CD4-positive, alpha-beta memory T cell (primary cell): ENCODE data around the gene GBE1. TPM values are rescaled to one million over a fixed set of nuclear protein-coding genes. Genes with fewer than 3 reads are reported as not detected.
A peak's percentile ranks its signal among the peaks of the same experiment; 100 is the strongest.

ENCODE experiments used
- CTCF ChIA-PET: fragments of 350-600 bp; sonication (Branson Sonifier 250); formaldehyde crosslinking; loops from one replicate; lab custom pipeline; 2021; ENCODE audit warnings: inconsistent platforms; ENCODE audit not compliant: partially characterized antibody; lab: Charles Lee
- POLR2A ChIA-PET: fragments of 350-600 bp; sonication (Branson Sonifier 250); formaldehyde crosslinking; loops from one replicate; lab custom pipeline; 2021; ENCODE audit not compliant: partially characterized antibody; lab: Charles Lee
- DNase-seq, 5 donors: peaks; one replicate each; pipeline versions ENCODE4 v3.0.0 to v3.0.0-alpha.2; 2020 to 2022; ENCODE audit warnings: mixed read lengths in 1 of 5
- H3K27ac ChIP-seq: one replicate; pipeline ENCODE4 v1.7.0; 2013; ENCODE audit warnings: low read depth, low read length
- H3K27me3 ChIP-seq: 2 replicates; pipeline ENCODE4 v1.7.0; 2013; ENCODE audit warnings: mild to moderate bottlenecking, low read length, moderate library complexity; ENCODE audit not compliant: insufficient read depth
- H3K36me3 ChIP-seq: 2 replicates; pipeline ENCODE4 v1.7.0; 2013; ENCODE audit warnings: mild to moderate bottlenecking, low read length, moderate library complexity; ENCODE audit not compliant: insufficient read depth
- H3K4me1 ChIP-seq: 2 replicates; pipeline ENCODE4 v1.7.0; 2013; ENCODE audit warnings: mild to moderate bottlenecking, low read length, moderate library complexity; ENCODE audit not compliant: insufficient read depth
- H3K4me3 ChIP-seq, 2 donors: one replicate each; pipeline ENCODE4 v1.7.0; 2013; ENCODE audit warnings: low read length in 2 of 2, mild to moderate bottlenecking in 1 of 2
- H3K9me3 ChIP-seq, 2 donors: one replicate each; pipeline ENCODE4 v1.7.0; 2013; ENCODE audit warnings: low read length in 2 of 2, control low read depth in 1 of 2; ENCODE audit not compliant: control insufficient read depth in 1 of 2
- H3K27ac Mint-ChIP-seq, 7 donors: one replicate each; pipeline ENCODE4 v1.8.0; 2020 to 2021; ENCODE audit warnings: mixed read lengths in 7 of 7, mild to moderate bottlenecking in 6 of 7, inconsistent platforms in 3 of 7, moderate library complexity in 3 of 7
- H3K27me3 Mint-ChIP-seq, 2 donors: one replicate each; pipeline ENCODE4 v1.8.0; 2020 to 2021; ENCODE audit warnings: mixed read lengths in 2 of 2
- H3K36me3 Mint-ChIP-seq, 2 donors: one replicate each; pipeline ENCODE4 v1.8.0; 2020 to 2021; ENCODE audit warnings: mixed read lengths in 2 of 2, inconsistent platforms in 1 of 2, mild to moderate bottlenecking in 1 of 2
- H3K4me1 Mint-ChIP-seq, 4 donors: one replicate each; pipeline ENCODE4 v1.8.0; 2020 to 2021; ENCODE audit warnings: mixed read lengths in 4 of 4, mild to moderate bottlenecking in 1 of 4
- H3K4me3 Mint-ChIP-seq, 8 donors: one replicate each; pipeline ENCODE4 v1.8.0; 2020 to 2021; ENCODE audit warnings: mixed read lengths in 8 of 8, mild to moderate bottlenecking in 7 of 8, moderate library complexity in 6 of 8, inconsistent platforms in 3 of 8
- H3K9me3 Mint-ChIP-seq, 8 donors: one replicate each; pipeline ENCODE4 v1.8.0; 2020 to 2021; ENCODE audit warnings: mixed read lengths in 8 of 8, mild to moderate bottlenecking in 5 of 8, inconsistent platforms in 3 of 8, moderate library complexity in 1 of 8
- intact Hi-C: fragments of 100-400 bp; cut with micrococcal nuclease; formaldehyde crosslinking; loops from one replicate; pipeline ENCODE4 v1.15.1; 2023
- polyA plus RNA-seq, 2 donors: library from polyadenylated mRNA; unstranded; fragments of 300-500 nt; fragmentation: Illumina TruSeq; gene quantifications; one replicate each; pipeline ENCODE4 v1.2.3, GENCODE V29; 2021
- total RNA-seq, 2 experiments: library from RNA; stranded (reverse); gene quantifications; one replicate each; pipeline ENCODE4 v1.2.3, GENCODE V29; 2021

GBE1 gene
- total RNA-seq (1 to 10 TPM; 9.3 to 9.6 TPM), polyA plus RNA-seq (10 to 100 TPM; 12.3 to 16.6 TPM)

DNA sequence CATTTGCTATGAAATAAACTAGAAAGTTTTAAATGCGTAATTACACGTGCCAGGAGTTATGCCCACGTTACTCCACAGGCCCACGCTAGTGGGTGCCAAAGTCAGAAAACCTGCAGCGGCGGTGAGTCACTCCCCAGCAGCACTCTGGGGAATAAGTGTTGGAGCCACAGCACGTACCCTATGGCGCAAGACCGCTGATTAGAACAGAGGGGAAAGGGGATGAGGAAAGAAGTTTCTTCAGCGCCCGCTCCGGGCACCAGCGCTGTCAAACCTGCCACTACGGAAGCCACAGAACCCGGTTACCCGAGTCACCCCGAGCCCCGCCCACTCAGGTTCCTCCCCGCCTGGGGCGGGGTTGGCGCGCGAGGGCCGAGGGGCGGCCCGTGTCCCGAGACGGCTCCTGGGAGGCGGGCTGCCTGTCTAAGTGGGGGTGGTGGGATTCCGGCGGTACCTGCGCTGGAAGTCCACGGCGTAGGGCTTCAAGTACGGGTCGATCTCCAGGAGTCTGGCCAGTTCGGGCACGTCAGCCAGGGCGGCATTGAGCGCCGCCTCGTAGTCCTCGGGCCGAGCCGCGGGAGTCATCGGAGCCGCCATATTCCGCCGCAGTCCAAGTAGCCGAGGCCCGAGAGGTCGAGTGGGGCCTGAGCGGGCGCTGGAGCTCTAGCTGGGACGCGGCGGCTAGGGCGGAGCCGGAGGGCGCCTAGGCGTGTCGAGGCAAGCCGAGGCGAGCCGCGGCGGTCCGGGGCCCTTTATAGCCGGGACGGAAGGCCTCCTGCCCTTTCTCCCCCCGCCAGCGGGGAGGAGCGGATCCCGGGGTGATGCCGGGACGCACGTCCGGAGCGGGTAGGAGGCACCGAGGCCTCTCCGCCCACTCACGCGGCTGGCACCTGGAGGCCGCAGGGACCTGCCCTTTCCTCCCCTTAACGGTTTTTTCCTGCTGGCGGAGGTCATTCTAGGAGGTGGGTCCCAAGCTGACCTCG, at the start of gene GBE1:
Gene GBE1, minus strand, starts transcription at position 722 of the 980 bp plus-strand sequence. Its CDS starts 128 bp downstream, at position 594.
- Histone ChIP-seq H3K36me3 (no peaks in the 10 kb centered on the region), H3K9me3 (no peaks in the 10 kb centered on the region), H3K27ac (peak within 1 kb of the TSS; percentile 93), H3K4me1 (peaks cover 23% of the 10 kb centered on the region), H3K4me3 (peak within 1 kb of the TSS; percentile 66 to 85), H3K27me3 (no peaks in the 10 kb centered on the region)
- ChIA-PET POLR2A (no interaction called here), CTCF (interaction anchor here (0.9 to 1.1 kb wide), 2 partner anchors 9 to 78 kb away, joined by 3 read pairs; no protein-coding TSS in a partner anchor)
- peaks cover 10 to 15% of the 10 kb centered on the region in 2 donors for H3K36me3 Mint-ChIP-seq
- H3K27me3 Mint-ChIP-seq, result no peaks in the 10 kb centered on the region
- H3K27ac Mint-ChIP-seq, result peak within 1 kb of the TSS; percentile 90 to 100 (median 99)
- H3K4me1 Mint-ChIP-seq, result peaks cover 15 to 31% (median 18%) of the 10 kb centered on the region in 4 donors
- peak within 1 kb of the TSS; percentile 90 to 99 (median 97) for H3K4me3 Mint-ChIP-seq
- peak; percentile 90 to 95 (median 92) for DNase-seq
- intact Hi-C loops, result no loop called here
- peaks cover 0 to 2% (median 0%) of the 10 kb centered on the region in 8 donors for H3K9me3 Mint-ChIP-seq

DNA sequence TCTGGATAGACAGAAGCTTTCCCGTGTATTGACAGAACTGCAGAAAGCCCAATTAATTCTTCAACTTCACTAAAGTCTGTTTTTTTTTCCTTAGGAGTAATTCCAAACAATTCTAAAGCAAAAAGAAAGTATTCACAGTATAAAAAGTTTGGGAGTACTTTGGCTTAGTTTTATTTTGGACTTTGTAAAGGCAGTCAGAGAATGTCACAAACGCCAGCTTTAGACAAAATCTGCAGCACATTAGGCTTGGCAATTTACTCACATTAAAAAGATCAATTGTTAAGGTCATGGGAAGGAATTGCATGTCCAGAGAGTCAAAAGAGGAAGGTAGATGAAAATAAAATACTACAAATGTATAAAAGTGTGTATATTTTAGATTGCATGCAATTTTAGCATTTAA, 47.5 kb upstream of the GBE1 start:
- no peak overlapping the region for H3K27ac Mint-ChIP-seq
- H3K27ac ChIP-seq, result no peak overlapping the region
- intact Hi-C loops, result no loop called here
- H3K36me3 Mint-ChIP-seq, result no peaks in the 10 kb centered on the region
- POLR2A ChIA-PET, result no interaction called here
- peaks cover 0 to 2% (median 0%) of the 10 kb centered on the region in 8 donors for H3K9me3 Mint-ChIP-seq
- no peaks in the 10 kb centered on the region for H3K27me3 ChIP-seq
- H3K27me3 Mint-ChIP-seq, result no peaks in the 10 kb centered on the region
- H3K4me1 Mint-ChIP-seq, result no peaks in the 10 kb centered on the region
- H3K9me3 ChIP-seq, result no peaks in the 10 kb centered on the region
- H3K4me1 ChIP-seq, result no peaks in the 10 kb centered on the region
- CTCF ChIA-PET, result no interaction called here
- DNase-seq, result no peak
- no peak overlapping the region for H3K4me3 Mint-ChIP-seq
- no peaks in the 10 kb centered on the region for H3K36me3 ChIP-seq
- no peak overlapping the region for H3K4me3 ChIP-seq

DNA sequence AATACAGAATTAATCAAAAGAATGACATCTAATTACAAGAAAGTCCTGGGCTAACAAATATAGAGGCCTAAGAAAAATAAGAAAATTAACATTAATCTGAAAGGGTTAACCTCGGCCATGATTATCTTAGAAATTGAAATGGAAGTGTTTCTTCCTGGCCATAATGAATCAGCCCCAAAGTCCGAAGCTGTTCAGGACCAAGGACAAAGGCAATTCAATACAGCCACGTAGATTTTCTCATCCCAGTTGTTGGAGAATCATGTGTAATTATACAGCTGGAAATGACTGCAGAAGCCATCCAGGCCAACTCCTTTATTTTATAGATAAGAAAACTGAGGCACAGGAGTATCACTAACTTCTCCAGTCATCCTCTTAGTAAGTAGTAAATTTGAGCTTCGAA, 38.0 kb upstream of the GBE1 start:
- Histone ChIP-seq H3K27ac (no peak overlapping the region), H3K27me3 (no peaks in the 10 kb centered on the region), H3K4me3 (no peak overlapping the region), H3K9me3 (no peaks in the 10 kb centered on the region), H3K4me1 (no peaks in the 10 kb centered on the region), H3K36me3 (no peaks in the 10 kb centered on the region)
- POLR2A ChIA-PET, result no interaction called here
- H3K36me3 Mint-ChIP-seq, result no peaks in the 10 kb centered on the region
- no peak for DNase-seq
- intact Hi-C loops, result no loop called here
- CTCF ChIA-PET, result no interaction called here
- no peak overlapping the region for H3K27ac Mint-ChIP-seq
- no peaks in the 10 kb centered on the region for H3K4me1 Mint-ChIP-seq
- no peaks in the 10 kb centered on the region for H3K27me3 Mint-ChIP-seq
- H3K9me3 Mint-ChIP-seq, result peaks cover 0 to 3% (median 0%) of the 10 kb centered on the region in 8 donors
- no peak overlapping the region for H3K4me3 Mint-ChIP-seq

DNA sequence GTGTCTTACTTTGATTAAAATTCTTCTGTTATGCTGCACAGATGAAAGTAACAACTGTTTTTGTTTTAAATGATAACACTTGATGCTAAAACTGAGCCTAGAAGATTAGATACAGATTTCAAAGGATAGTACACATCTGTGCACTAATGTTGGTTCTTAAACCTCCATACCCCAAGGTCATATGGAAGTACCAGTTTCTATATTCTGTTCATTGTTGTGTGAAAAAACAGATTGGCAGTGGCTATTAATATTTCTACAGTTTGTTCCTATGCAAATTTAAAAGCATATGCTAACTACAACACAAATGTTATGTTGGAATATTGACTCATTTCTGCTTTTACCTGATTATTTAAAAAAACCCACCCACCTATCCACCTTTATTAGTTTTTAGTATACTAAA, 32.0 kb upstream of the GBE1 start:
- Histone ChIP-seq H3K36me3 (no peaks in the 10 kb centered on the region), H3K4me1 (no peaks in the 10 kb centered on the region), H3K9me3 (no peaks in the 10 kb centered on the region), H3K27ac (no peak overlapping the region), H3K4me3 (no peak overlapping the region), H3K27me3 (no peaks in the 10 kb centered on the region)
- Mint-ChIP-seq H3K4me1 (no peaks in the 10 kb centered on the region), H3K9me3 (peaks cover 0 to 3% (median 0%) of the 10 kb centered on the region in 8 donors), H3K27me3 (peaks cover 0 to 3% of the 10 kb centered on the region in 2 donors), H3K27ac (no peak overlapping the region), H3K4me3 (no peak overlapping the region), H3K36me3 (no peaks in the 10 kb centered on the region)
- intact Hi-C loops, result no loop called here
- ChIA-PET POLR2A (no interaction called here), CTCF (no interaction called here)
- no peak for DNase-seq

DNA sequence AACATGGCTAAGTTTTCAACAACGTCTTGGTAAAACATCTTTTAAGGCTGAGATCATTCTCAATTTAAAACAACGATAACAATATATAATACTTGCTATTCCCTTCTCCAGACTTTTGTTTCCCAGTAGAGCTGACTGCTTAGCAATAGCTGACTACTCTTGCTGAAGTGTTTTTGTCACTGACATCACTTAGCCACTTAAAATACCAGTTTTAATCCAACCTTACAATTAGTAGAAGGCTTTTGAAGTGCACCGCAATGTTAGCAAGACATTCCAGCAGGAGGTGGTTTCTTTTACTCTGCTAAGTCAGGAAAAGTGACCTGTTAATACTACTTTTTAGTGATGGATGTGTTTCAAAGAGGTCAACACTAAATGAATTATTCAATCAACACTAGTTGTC, 28.7 kb upstream of the GBE1 start:
- H3K4me3 Mint-ChIP-seq, result no peak overlapping the region
- Histone ChIP-seq H3K4me3 (no peak overlapping the region), H3K9me3 (no peaks in the 10 kb centered on the region), H3K27me3 (no peaks in the 10 kb centered on the region), H3K4me1 (no peaks in the 10 kb centered on the region), H3K27ac (no peak overlapping the region), H3K36me3 (no peaks in the 10 kb centered on the region)
- DNase-seq, result no peak
- POLR2A ChIA-PET, result no interaction called here
- H3K27me3 Mint-ChIP-seq, result peaks cover 0 to 5% of the 10 kb centered on the region in 2 donors
- H3K9me3 Mint-ChIP-seq, result no peaks in the 10 kb centered on the region
- intact Hi-C loops, result no loop called here
- H3K27ac Mint-ChIP-seq, result no peak overlapping the region
- no peaks in the 10 kb centered on the region for H3K36me3 Mint-ChIP-seq
- CTCF ChIA-PET, result no interaction called here
- H3K4me1 Mint-ChIP-seq, result no peaks in the 10 kb centered on the region

DNA sequence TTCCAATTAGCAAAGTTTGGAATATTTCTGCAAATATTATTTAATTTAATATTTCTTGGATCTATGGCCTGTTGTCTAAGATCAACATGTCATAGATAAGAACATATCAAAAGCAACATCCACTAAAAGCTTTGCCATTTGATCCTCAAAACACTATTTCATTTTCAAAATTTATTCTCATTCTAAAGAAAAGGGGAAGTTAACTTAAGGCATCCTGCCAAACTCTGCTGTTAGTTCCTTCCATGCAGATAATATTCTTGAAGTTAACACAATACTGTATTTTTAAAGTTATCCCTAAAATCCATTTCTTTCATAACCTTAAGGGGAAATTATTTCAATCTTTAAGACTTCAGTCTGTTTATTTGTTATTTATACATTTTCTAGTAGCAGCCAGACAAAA, 28.2 kb upstream of the GBE1 start:
- intact Hi-C loops, result no loop called here
- no peaks in the 10 kb centered on the region for H3K36me3 ChIP-seq

DNA sequence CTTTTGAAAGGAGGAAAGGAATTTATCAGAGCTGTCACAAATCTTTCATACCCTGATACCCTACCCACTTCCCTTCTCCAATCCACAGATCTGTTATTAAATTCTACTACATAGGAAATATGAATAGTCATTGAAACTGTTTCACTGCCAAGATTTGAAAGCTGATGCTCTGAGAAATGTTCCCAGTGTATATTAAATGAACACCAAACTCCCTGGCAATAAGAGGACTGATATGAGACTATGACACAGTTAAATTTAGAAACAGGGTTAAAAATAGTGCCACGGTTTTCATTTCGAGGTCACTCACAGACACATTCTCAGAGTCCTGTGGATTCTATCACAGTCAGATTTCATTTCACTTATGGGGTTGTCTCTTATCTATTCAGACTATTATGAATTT, 27.2 kb upstream of the GBE1 start:
- Histone ChIP-seq H3K36me3 (no peaks in the 10 kb centered on the region), H3K27me3 (no peaks in the 10 kb centered on the region), H3K9me3 (no peaks in the 10 kb centered on the region), H3K27ac (no peak overlapping the region), H3K4me3 (no peak overlapping the region), H3K4me1 (no peaks in the 10 kb centered on the region)
- CTCF ChIA-PET, result no interaction called here
- Mint-ChIP-seq H3K4me3 (no peak overlapping the region), H3K27ac (no peak overlapping the region), H3K27me3 (peaks cover 1 to 5% of the 10 kb centered on the region in 2 donors), H3K4me1 (no peaks in the 10 kb centered on the region), H3K36me3 (no peaks in the 10 kb centered on the region), H3K9me3 (peaks cover 0 to 2% (median 0%) of the 10 kb centered on the region in 8 donors)
- no peak for DNase-seq
- intact Hi-C loops, result no loop called here
- POLR2A ChIA-PET, result no interaction called here

More for the DNA sequence above, 28.2 kb upstream of the GBE1 start:
- Mint-ChIP-seq H3K27me3 (peaks cover 0 to 5% of the 10 kb centered on the region in 2 donors), H3K4me1 (no peaks in the 10 kb centered on the region), H3K36me3 (no peaks in the 10 kb centered on the region), H3K4me3 (no peak overlapping the region), H3K9me3 (no peaks in the 10 kb centered on the region), H3K27ac (no peak overlapping the region)
- ChIA-PET POLR2A (no interaction called here), CTCF (no interaction called here)
- no peak overlapping the region for H3K4me3 ChIP-seq
- DNase-seq, result no peak
- no peaks in the 10 kb centered on the region for H3K4me1 ChIP-seq
- no peaks in the 10 kb centered on the region for H3K27me3 ChIP-seq
- H3K27ac ChIP-seq, result no peak overlapping the region
- no peaks in the 10 kb centered on the region for H3K9me3 ChIP-seq
